Kidney capillary endothelial cell (primary cell): ENCODE measurements around the gene HIPK2.

ENCODE experiments used
- DNase-seq: peaks from one replicate; pipeline ENCODE4 v3.0.0-alpha.2; 2018; ENCODE audit warnings: low spot score

Gene HIPK2

DNA sequence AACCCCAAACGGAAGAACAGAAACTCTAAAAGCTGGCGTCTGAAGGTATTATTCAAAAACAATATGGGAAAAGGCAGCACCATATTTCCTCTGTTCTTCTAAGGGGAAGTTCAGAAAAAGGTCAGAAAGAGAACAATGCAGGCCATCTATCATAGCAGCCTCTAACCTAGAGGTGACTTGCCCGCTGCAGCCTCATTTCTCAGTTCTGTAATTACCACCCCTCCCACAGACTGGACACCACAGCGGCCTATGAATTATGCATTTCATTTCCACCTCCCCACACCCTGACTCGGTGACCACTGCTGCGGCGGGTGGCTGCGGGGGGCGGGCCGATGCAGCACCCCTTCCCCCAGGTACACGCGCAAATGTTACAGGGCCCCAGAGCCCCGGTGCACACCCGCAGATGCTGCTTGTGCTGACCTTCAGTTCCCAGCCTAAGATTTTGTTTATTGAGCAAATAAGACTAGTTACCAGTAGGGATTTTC lies 128.8 kb downstream of the HIPK2 start:
- peak; percentile 77 for DNase-seq

GRCh38 chr7:139648391-139648861 lies 129.4 kb downstream of the HIPK2 start:
- peak; percentile 32 for DNase-seq

GRCh38 chr7:139647814-139648390 lies 129.9 kb downstream of the HIPK2 start:
- no peak for DNase-seq

GRCh38 chr7:139647085-139647484 lies 130.7 kb downstream of the HIPK2 start:
- DNase-seq = no peak

DNA sequence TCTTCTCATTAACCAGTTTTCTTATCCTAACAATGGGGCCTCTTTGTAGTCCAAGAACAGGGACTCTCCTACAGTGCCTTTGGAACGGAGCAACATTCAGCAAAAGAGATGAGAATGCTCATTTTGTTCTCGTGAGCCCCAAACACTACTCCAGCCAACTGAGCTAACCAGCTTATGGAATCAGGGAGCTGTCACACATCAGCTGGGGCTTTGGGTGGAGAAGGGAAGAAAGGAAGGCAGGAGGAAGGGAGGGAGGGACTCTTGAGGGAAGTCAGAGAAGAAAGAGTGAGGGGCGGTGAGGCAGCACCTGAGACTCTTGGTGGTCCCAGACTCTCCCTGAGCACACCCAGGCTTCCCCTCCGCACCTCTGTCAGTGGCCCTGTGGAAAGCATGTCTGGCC lies 131.2 kb downstream of the HIPK2 start:
- DNase-seq = no peak

DNA sequence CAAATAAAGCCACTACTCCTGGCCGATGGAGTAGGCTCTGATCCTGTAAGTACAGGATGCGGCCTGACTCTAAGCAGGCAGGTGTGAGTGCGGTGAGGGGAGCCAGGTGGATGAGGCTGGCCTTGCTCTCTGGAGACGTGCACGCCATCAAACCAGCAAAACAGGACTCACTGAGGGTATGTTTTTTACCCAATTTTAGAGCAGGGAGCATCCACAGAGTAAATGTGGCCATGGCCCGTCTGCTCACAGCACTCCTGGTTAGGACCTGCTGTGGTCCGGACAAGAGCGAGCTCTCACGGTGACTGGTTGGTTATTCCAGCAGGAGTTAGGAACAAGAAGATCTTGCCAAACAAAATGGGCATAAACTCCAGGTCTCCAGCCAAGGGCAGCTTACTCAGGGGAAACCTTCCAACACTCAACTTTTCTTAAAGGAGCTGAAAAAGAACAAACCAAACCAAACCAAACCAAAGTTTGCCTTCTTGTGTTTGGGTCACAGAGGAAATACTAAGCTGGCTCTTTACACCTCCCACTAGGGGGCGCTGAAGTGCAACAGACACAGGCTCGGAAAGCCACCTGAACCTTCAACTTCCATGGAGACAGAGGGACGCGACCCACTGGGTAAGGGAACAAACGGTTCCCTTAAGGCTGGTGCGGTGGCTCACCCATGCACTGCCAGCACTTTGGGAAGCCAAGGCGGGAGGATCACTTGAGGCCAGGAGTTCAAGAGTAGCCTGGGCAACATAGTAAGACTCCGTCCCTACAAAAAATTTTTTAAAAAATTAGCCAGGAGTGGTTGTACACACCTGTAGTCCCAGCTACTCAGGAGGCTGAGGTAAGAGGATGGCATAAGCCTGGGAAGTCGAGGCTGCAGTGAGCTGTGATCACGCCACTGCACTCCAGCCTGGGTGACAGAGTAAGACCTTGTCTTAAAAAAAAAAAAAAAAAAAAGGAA lies 131.9 kb downstream of the HIPK2 start:
- peak; percentile 75 for DNase-seq

- no peak for DNase-seq
Measured at GRCh38 chr7:139643951-139644585, 133.7 kb downstream of the HIPK2 start.

DNA sequence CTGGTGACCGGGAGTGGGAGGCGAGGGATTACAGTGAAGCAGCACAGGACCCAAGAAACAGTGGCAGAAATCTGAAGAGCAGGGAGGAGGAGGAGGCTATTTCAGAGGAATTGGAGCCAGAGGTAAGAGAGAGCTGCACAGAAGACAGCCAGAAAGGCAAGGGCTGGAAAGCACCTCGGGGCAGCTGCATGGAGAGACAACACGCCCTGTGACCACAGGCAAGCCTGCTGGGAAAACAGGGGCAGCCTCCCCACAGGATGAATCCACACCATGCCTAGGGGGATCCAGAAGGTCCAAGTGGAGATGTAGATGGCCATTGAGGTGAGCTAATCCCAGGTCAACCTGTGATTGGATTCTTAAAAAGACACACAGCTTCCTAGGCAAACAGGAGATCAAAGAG lies 135.5 kb downstream of the HIPK2 start:
- no peak for DNase-seq

DNA sequence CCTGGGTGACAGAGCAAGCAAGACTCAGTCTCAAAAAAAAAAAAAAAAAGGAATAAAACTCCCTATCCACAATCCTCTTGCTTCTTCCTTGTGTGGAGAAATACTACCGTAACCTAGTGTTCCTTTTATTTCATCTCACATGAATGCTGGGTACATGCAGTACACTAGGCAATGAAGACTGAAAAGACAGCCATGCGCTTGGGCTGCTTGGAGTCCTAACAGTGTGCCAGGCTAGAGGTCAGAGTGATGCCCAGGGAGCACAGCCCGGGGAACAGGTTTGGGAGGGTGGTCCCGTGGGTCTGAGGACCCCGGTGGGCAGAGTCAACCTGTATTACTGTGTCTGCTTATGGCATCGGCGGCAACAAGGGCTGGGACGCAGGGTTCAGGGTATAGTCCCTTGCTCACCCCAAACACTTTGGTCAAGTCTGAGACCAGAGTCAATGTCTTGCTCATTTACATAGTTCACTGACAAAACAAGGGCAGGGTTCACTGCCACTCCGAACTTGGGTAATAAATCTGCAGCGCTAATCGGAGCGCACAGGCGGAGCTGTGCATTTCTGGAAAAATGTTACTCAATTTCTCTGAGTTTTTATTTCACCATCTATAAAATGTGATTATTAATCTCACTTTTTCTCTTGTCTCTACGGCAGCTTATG lies 136.3 kb downstream of the HIPK2 start:
- no peak for DNase-seq

GRCh38 chr7:139640681-139641080 lies 137.1 kb downstream of the HIPK2 start:
- no peak for DNase-seq

DNA sequence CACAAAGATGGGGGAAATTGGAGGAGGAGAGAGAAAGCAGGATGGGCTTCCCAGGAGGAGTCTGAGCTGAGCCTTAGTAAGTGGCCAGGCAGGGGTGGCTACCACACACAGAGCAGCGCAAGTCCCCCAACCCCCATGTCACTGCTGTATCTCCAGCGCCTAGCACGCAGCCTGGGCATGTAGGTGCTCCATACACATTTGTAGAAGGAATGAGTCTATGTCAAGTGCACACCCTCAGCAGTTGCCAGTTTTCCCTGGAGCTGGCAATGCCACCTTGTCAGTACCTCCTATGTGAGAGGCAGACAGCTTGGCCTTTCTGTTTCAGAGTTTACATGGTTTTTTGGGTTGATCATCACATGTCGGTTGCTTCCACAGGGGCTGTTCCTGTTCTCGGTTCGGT lies 138.2 kb downstream of the HIPK2 start:
- DNase-seq = no peak

- no peak for DNase-seq
Measured at GRCh38 chr7:139635526-139636302, 142.1 kb downstream of the HIPK2 start.

DNA sequence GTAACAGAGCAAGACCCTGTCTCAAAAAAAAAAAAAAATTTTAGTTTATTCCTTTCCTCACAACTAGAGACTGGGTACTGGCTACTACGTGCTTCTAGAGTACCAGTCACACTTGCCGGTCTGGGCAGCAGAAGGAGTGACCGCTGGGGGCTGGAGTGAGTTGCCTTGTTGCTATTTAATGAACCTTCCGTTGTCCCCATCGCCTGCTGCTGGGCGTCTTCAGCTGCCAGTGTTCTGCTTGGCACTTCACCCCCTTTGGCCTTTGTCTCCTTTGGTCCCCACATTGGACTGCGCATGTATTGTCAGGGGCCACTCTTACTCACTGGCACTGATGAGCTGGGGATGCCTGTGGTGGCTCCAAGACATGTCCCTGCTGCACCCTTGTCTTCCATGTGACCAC lies 143.7 kb downstream of the HIPK2 start:
- no peak for DNase-seq

GRCh38 chr7:139631520-139632031 lies 146.2 kb downstream of the HIPK2 start:
- no peak for DNase-seq

DNA sequence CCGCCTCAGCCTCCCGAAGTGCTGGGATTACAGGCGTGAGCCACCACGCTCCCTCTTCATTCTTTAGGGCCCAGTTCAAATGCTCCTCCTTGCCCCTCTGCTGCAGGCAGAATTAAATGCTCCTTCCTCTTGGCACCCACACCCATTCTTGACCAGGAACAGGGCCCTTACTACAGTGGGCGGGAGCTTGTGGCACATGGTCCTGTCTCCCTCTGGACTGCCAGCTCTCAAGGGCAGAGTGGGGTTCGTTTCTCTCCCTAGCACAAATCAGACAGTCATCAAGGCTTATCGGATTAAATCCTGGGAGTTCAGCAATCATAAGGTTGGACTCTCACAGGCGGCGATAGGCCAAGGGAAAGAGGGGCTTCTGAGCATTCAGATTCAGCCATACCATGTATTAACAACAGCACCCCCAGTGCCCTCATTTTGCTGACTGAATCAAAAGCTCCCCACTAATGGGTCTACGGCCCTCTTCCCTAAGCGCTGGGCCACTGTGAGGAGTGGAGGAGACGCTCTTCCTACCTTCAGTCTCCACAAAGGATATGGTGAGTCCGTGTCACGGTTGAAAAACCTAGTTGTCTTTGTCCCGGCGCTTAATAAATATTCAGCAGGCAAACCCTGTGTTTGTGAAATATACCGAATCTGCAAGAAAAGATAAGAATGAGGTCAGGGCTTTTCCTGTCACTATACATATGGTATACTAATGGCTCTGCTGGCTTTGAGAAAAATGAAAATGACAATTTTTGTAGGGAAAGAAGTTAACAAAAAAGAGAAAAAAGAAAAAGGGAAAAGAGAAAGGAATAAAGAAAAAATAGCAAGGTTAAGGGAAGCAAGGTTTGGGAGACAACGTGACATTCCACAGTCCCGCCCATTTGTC lies 146.9 kb downstream of the HIPK2 start:
- DNase-seq = no peak

- DNase-seq = no peak
Measured at GRCh38 chr7:139629392-139630082, 148.3 kb downstream of the HIPK2 start.

GRCh38 chr7:139627831-139628230 lies 150.0 kb downstream of the HIPK2 start:
- no peak for DNase-seq

GRCh38 chr7:139626817-139627216 lies 151.0 kb downstream of the HIPK2 start:
- no peak for DNase-seq

- DNase-seq = no peak
Measured at GRCh38 chr7:139623518-139623917, 154.3 kb downstream of the HIPK2 start.
